NCI-H2107 (cell line): ENCODE measurements around the gene UBP1.
A peak's percentile ranks its signal among the peaks of the same experiment; 100 is the strongest.
"Not testable (repeated sequence)": the region's sequence is repeated elsewhere in the genome, so short reads cannot be mapped to it uniquely, and the experiment has no call there.

Source experiments
- DNase-seq: peaks from one replicate; lab custom pipeline; 2025; lab: John Stamatoyannopoulos, UW

UBP1 gene

GRCh38 chr3:33389908-33390307 lies 50.3 kb downstream of the UBP1 start:
- DNase-seq = no peak

- no peak for DNase-seq
Measured at GRCh38 chr3:33388374-33389100, 51.7 kb downstream of the UBP1 start.

GRCh38 chr3:33386631-33387030 lies 53.6 kb downstream of the UBP1 start:
- DNase-seq = no peak

GRCh38 chr3:33385423-33385822 lies 54.8 kb downstream of the UBP1 start:
- DNase-seq = no peak

- DNase-seq = no peak
Measured at GRCh38 chr3:33383951-33384350, 56.3 kb downstream of the UBP1 start.

- DNase-seq = no peak
Measured at GRCh38 chr3:33380653-33381052, 59.6 kb downstream of the UBP1 start.

GRCh38 chr3:33377931-33378330 lies 62.3 kb downstream of the UBP1 start:
- no peak for DNase-seq

GRCh38 chr3:33377489-33377888 lies 62.7 kb downstream of the UBP1 start:
- DNase-seq = no peak

GRCh38 chr3:33373082-33373437 lies 67.1 kb downstream of the UBP1 start:
- DNase-seq = no peak

GRCh38 chr3:33372218-33373081 lies 67.8 kb downstream of the UBP1 start:
- peak; percentile 10 for DNase-seq

- no peak for DNase-seq
Measured at GRCh38 chr3:33364531-33365128, 75.6 kb downstream of the UBP1 start.

GRCh38 chr3:33364060-33364459 lies 76.1 kb downstream of the UBP1 start:
- DNase-seq = no peak

GRCh38 chr3:33363113-33363800 lies 76.9 kb downstream of the UBP1 start:
- no peak for DNase-seq

- no peak for DNase-seq
Measured at GRCh38 chr3:33360136-33360825, 79.9 kb downstream of the UBP1 start.

- no peak for DNase-seq
Measured at GRCh38 chr3:33358172-33358781, 81.9 kb downstream of the UBP1 start.

GRCh38 chr3:33355611-33356010 lies 84.6 kb downstream of the UBP1 start:
- DNase-seq = no peak

- no peak for DNase-seq
Measured at GRCh38 chr3:33339758-33340157, 100.4 kb downstream of the UBP1 start.

GRCh38 chr3:33338936-33339465 lies 101.2 kb downstream of the UBP1 start:
- not testable (repeated sequence) for DNase-seq
